ENCODE data around the gene POLR1C.

GRCh38 chr6:43506667-43507471, 10.0 kb upstream of the POLR1C start:
- peak; percentile 94 to 98 (median 98) for TF ChIP-seq CTCF (IDR thresholded peaks at IDR 0.05)
- no peak for TF ChIP-seq EP300 (IDR thresholded peaks at IDR 0.05; ENCODE audit: low read depth)
- peak in 1 of 3 donors; percentile 12 for TF ChIP-seq POLR2AphosphoS5 (IDR thresholded peaks at IDR 0.05)

All from transverse colon (tissue), 4 donors.